ENCODE results near the gene TUBB4B. TPM values are rescaled to one million over a fixed set of nuclear protein-coding genes. Genes with fewer than 3 reads are reported as not detected.

The TUBB4B gene
- total RNA-seq: 132 and 136 TPM in 2 replicates
- long read RNA-seq, transcript TUBB4B-201 (4 exons, 1,637 nt): major isoform, 333 of 346 reads
- long read RNA-seq, partial matches to known transcripts: 5 of 346 reads
- long read RNA-seq, other reads (novel, unspliced or antisense): 8 of 346 reads

DNA sequence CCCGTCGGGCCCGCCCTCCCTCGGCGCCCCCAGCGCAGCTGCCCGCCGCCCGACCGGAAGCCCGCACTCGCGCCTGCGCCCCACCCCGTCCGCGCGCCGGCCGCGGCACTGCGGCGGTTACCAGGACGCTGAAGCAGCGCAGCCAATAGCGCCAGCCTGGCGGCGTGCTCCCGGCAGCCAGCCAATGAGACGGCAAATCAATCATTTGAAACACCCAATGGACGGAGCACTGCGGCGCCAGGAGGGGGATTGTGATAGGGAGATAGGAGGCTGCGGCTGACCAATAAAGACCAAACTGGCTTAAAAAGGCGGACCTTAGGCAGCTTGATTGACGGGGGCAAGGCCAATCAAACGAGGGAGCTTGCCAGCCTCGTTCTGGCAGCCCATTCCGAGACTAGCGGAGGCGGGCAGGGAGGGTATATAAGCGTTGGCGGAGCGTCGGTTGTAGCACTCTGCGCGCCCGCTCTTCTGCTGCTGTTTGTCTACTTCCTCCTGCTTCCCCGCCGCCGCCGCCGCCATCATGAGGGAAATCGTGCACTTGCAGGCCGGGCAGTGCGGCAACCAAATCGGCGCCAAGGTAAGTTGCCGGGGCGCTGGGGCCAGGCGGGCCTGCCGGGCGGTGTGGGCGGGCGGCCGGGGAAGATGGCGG lies at the start of gene TUBB4B:
TUBB4B (plus strand) TSS at position 447 of the 649 bp plus-strand sequence; CDS start at position 521, 74 bp downstream.
- peak; percentile 100 for DNase-seq (ENCODE audit: extremely low spot score, unreplicated experiment)
- Mint-ChIP-seq H3K4me3 (ENCODE audit: unreplicated experiment) (peak within 1 kb of the TSS; percentile 81), H3K36me3 (ENCODE audit: unreplicated experiment) (peaks cover 9% of the 10 kb centered on the region), H3K4me1 (ENCODE audit: unreplicated experiment) (peaks cover 31% of the 10 kb centered on the region), H3K9me3 (ENCODE audit: unreplicated experiment) (no peaks in the 10 kb centered on the region), H3K27ac (ENCODE audit: unreplicated experiment) (peak within 1 kb of the TSS; percentile 88), H3K27me3 (ENCODE audit: unreplicated experiment) (no peaks in the 10 kb centered on the region)
- TF ChIP-seq CTCF (IDR thresholded peaks at IDR 0.05): no peak

- Mint-ChIP-seq H3K27me3 (ENCODE audit: unreplicated experiment) (no peaks in the 10 kb centered on the region), H3K36me3 (ENCODE audit: unreplicated experiment) (peaks cover 10% of the 10 kb centered on the region)
- TF ChIP-seq CTCF (IDR thresholded peaks at IDR 0.05): no peak
These were observed 49.2 kb upstream of the TUBB4B start for GRCh38 chr9:137191691-137192447.

GRCh38 chr9:137192448-137192780 lies 48.7 kb upstream of the TUBB4B start:
- DNase-seq (ENCODE audit: extremely low spot score, unreplicated experiment): no peak
- Mint-ChIP-seq H3K4me3 (ENCODE audit: unreplicated experiment) (no peak overlapping the region), H3K36me3 (ENCODE audit: unreplicated experiment) (peaks cover 10% of the 10 kb centered on the region), H3K27me3 (ENCODE audit: unreplicated experiment) (no peaks in the 10 kb centered on the region), H3K9me3 (ENCODE audit: unreplicated experiment) (no peaks in the 10 kb centered on the region), H3K4me1 (ENCODE audit: unreplicated experiment) (peaks cover 25% of the 10 kb centered on the region), H3K27ac (ENCODE audit: unreplicated experiment) (no peak overlapping the region)
- TF ChIP-seq CTCF (IDR thresholded peaks at IDR 0.05): no peak

More at GRCh38 chr9:137191691-137192447, 49.2 kb upstream of the TUBB4B start:
- H3K9me3 Mint-ChIP-seq (ENCODE audit: unreplicated experiment): no peaks in the 10 kb centered on the region
- H3K4me1 Mint-ChIP-seq (ENCODE audit: unreplicated experiment): peaks cover 30% of the 10 kb centered on the region
- H3K27ac Mint-ChIP-seq (ENCODE audit: unreplicated experiment): no peak overlapping the region
- H3K4me3 Mint-ChIP-seq (ENCODE audit: unreplicated experiment): no peak overlapping the region
- DNase-seq (ENCODE audit: extremely low spot score, unreplicated experiment): no peak

- Mint-ChIP-seq H3K27me3 (ENCODE audit: unreplicated experiment) (no peaks in the 10 kb centered on the region), H3K27ac (ENCODE audit: unreplicated experiment) (no peak overlapping the region), H3K9me3 (ENCODE audit: unreplicated experiment) (no peaks in the 10 kb centered on the region), H3K4me3 (ENCODE audit: unreplicated experiment) (no peak overlapping the region), H3K4me1 (ENCODE audit: unreplicated experiment) (peaks cover 21% of the 10 kb centered on the region), H3K36me3 (ENCODE audit: unreplicated experiment) (peaks cover 10% of the 10 kb centered on the region)
- DNase-seq (ENCODE audit: extremely low spot score, unreplicated experiment): no peak
- TF ChIP-seq CTCF (IDR thresholded peaks at IDR 0.05): no peak
These were observed 48.2 kb upstream of the TUBB4B start for GRCh38 chr9:137192859-137193258.

DNA sequence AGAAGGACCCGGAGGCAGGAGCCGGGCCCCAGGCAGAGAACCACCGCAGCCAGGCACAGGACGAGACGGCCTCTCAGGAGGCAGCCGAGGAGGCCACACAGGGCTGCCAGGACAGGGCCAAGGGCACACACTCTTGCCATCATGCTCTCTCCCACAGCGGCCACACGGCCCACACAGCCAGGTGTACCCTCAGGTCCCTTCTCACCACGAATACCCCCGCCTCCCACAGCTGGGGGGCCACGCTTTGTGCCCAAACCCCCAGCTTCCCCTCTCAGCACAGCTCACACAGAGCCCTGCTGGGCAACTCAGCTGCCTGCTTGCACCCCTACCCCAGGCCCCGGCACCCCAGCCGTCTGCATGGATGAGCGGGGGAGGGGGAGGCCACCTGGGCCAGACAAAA lies 47.3 kb upstream of the TUBB4B start:
- no peaks in the 10 kb centered on the region for H3K27me3 Mint-ChIP-seq (ENCODE audit: unreplicated experiment)
- H3K9me3 Mint-ChIP-seq (ENCODE audit: unreplicated experiment): no peaks in the 10 kb centered on the region
- H3K36me3 Mint-ChIP-seq (ENCODE audit: unreplicated experiment): peaks cover 10% of the 10 kb centered on the region
- DNase-seq (ENCODE audit: extremely low spot score, unreplicated experiment): no peak
- H3K27ac Mint-ChIP-seq (ENCODE audit: unreplicated experiment): no peak overlapping the region
- no peak overlapping the region for H3K4me3 Mint-ChIP-seq (ENCODE audit: unreplicated experiment)
- H3K4me1 Mint-ChIP-seq (ENCODE audit: unreplicated experiment): peaks cover 26% of the 10 kb centered on the region
- no peak for TF ChIP-seq CTCF (IDR thresholded peaks at IDR 0.05)
